RPMI8226 (cell line): ENCODE measurements around the gene MPV17L2.

Source experiments
- DNase-seq: peaks from one replicate; pipeline ENCODE4 v3.0.0-alpha.2; 2015

The MPV17L2 gene

DNA sequence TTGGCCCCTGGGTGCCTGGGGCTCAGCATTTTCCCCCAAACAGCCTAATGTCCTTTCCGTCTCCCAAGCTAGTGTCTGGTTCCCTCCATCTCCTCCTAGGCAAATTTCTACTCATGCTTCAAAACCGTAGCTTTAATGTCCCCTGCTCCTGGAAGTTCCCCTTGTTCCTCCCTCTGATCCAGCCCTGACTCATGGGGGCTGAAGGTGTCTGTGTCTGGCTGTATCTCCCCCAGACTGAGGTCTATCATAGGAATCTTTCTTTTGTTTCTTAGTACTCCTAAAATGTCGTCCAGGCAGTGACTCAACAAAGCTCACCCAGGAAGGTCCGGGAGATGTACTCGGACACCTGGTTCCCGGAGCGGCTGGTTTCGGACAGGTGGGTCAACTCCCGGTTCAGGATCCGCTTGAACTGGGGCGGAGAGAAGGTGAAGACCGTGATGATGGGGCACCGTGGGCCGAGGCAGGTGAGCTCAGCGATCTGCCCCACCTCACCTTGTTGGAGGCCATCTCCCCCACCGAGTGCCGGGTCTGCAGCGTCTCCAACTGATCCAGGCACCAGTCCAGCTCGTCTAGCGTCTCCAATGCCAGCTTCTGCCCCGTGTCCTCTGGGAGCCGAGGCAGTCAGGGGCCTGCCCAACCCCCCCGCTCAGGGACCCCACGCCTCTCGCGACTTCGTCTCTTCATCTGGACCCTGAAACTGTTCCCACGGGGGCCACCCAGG, 27.1 kb downstream of the MPV17L2 start:
- DNase-seq: no peak

GRCh38 chr19:18220632-18221275, 27.7 kb downstream of the MPV17L2 start:
- DNase-seq: no peak

DNA sequence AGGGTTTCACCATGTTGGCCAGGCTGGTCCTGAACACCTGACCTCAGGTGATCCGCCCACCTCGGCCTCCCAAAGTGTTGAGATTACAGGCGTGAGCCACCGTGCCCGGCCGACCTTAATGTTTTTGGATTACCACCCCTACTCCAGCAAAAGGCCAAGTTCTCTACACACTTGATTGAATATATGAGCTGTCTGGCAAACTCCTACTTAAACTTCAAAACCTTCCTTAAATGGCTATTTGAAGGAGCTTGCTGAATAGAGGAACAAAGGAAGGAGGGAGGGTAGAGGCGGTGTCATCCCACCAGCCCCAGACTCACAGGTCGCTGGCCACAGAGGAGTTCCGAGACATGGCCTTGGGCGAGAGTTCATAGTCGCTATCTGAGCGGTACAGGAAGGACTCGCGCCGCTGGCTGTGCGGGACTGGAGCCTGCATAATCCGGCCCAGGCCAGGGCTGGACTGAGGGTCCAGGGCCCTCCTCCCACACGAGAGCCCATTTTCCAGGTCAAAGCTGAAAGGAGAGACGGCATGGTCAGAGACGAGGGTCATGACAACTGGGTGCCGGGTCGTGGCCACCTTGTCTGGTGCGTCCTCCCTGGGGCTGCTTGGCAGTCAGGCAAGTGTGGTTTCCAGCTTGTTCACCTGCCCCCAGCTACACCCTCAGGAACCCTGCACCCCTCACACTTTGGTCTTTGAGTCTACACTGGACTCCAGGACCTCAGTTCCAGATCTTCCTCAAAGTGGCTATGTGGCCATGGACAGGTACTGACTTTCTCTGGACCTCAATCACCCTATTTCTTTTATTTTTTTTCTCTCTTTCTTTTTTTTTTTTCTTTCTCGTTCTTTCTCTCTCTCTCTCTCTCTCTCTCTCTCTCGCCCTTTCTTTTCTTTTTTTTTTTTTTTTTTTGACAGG, 29.1 kb downstream of the MPV17L2 start:
- no peak for DNase-seq

- DNase-seq: peak; percentile 66
Measured at GRCh38 chr19:18223860-18224524, 31.0 kb downstream of the MPV17L2 start.

DNA sequence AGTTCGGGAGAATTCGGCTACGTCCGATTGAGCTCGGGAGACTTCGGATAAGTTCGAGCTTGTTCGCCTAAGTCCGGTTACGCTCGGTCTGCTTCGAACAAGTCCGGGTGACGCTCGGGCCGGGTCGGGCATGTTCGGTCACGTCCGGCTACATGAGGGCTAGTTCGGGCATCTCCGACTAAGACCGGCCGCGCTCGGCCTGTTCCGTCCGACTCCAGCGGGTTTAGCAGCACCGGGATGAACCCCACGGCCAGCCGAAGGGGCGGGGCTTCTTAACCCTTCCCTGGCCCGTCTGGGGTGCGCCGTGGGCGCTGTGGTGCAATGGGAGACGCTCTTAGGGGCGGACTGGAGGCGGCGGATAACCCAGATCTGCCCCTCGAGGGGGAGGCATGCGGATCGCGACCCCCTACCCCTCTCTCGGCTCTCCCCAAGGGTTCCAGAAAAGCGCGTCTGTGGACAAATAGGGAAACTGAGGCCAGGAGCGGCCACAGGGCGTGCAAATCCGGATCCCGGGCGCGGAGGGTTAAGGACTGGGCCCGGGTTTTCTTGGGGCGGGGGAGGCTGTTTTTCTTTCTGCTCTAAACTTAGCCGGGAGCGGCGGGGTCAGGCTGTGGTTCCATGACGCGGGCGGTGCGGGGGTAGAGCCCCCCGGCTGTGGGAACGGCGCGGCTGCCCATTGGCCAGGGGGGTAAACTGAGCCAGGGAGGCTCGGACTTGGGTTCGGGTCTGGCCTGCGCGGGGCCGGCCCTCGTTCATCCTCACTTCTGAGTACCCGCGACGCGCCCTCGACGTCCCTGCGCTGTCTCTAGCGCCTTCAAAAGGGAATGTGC, 31.7 kb downstream of the MPV17L2 start:
- peak; percentile 92 for DNase-seq

GRCh38 chr19:18225355-18225701, 32.3 kb downstream of the MPV17L2 start:
- DNase-seq: no peak

DNA sequence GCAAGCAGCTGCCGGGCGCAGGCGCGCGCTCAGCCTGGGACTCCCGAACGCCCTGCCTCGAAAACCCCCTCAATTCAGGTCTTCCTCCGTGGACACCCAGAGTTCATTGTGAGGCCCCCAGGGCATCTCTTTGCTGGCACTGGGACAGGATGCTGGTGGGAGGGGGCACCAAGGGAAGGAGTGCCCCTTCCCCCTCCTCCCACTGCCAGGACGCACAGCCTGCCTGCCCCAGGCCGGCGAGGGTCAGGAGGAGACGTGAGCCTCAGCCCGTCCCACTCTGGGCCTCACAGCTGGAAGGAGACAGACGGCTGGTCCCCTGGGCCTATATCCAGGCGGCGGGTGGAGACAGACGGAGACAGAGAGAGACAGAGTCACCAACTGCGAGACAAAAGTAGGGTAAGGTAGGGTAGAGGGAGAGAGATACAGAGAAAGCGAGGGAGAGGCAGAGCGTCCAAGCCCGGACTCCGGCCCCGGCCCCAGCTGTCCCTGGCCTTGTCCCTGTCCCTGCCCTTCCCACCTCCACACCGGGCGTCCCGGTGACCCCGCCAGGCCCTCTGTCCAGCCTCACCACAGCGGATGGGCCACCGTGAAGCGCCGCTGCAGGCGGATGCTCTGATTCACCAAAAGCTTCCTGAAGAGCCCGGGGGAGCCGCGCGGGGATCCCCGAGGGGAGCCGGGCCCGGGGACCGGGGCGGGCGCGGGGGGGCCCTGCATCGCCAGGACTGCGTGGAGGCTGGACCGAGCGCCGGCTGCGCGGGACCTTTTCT, 32.9 kb downstream of the MPV17L2 start, which contains the start of gene PDE4C:
Gene PDE4C (minus strand): TSS at position 737 of the 767 bp plus-strand sequence. CDS start 23 bp downstream, at position 714.
- DNase-seq: no peak

DNA sequence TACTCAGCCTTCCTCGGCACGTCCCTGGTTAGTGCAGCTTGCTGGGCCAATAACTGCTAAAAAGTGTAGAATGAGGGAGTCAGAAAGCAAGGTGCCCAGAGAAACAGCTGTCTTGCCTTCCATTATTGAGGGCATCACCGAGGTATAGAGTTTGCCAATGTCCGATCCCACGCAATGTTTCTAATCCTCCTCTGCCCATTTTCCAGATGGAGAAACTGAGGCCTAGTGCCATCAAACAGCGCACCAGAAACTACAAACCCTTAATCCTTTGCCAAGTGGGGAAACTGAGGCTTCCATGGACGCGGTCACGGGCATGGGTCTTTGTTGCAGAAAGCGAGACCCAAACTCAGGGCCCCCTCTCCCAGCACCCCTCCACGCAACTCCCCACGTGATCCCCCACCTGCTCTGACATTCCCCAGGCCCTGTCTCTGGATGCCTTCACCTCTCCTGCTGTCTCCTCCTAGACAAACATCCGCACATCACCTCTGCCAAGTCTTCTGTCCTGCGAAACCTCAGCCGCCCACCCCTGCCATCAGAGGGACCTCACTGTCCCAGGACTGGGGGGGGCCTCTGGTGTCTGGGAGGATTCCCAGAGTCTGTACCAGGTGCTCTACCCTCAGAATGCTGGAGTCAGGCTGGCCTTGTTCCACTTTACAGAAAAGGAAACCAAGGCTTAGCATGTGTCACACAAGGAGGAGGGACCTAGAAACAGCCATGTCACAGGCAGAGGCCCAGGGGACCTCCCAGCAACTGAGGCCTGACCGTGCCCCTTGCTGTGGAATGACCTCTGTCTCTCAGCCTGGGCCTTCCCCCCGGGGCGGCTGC, 34.1 kb downstream of the MPV17L2 start:
- no peak for DNase-seq

- no peak for DNase-seq
Measured at GRCh38 chr19:18227781-18228271, 34.8 kb downstream of the MPV17L2 start.

DNA sequence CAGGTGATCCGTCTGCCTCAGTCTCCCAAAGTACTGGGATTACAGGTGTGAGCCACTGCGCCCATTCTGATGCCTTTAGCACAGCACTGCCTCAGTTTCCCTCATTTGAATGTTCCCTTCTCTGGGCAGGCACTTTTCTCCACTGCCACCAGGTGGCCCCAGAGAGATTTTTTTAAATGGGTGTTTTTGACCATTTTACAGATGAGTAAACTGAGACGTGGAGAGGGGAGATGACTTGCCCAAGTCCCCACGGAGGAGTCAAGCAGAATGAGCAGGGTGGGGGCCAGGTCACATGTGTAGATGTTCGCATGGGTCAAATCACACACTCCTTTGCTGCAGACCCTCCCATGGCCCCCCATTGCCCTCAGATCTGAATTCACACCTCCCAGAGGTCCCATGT, 36.5 kb downstream of the MPV17L2 start:
- no peak for DNase-seq

- no peak for DNase-seq
Measured at GRCh38 chr19:18229915-18230314, 36.9 kb downstream of the MPV17L2 start.

DNA sequence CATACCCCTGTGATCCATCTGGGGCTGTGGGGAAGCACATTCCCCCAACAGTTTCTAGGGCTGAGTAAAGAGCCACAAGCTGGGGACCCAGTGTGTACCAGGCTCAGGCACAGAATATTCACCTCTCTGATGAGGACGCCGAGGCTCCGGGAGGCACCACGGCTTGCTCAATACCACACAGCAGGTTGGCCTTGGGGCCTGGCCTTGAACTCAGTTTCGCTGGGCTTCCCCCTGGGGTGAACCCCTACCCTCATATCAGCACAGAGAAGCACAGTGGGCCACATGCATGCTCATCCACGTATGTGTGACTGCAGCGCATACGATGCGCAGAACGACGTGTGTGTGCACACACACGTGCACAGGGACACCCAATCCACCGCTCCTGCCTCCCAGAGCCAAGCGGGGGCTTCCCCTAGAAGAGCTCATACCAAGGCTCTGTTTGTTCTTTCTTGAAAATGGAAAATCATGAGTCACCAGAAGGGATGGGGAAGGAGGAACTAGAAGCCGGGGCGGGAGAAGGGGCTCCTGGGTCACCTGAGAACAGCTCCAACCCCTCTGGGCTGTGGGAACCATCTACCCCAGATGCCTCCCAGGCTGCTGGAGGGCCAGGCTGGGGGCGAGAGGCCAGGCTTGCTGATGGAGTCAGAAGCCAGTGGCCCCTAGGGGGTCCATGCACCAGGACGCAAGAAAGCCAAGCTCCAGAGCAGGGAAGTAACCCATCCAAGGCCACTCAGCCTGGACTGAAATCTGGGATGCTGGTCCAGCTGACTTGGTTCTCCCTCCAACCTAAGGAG, 38.1 kb downstream of the MPV17L2 start:
- no peak for DNase-seq

DNA sequence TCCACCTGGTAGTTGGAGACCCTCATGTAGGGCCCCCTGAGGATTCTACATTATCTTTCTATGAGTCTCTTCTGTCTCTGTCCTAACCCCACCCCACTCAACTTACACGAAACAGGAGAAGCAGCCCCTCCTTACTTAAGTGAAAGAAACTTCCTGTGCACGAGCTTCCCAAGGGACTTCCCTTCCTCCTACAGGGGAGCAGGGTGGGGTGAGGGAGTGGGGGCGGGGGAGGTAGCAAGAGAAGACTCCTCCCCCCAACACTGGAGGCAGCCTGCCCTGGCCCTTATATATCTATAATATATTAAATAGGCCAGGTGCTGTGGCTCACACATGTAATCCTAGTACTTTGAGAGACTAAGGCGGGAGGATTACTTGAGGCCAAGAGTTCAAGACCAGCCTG, 38.8 kb downstream of the MPV17L2 start:
- DNase-seq: no peak

- DNase-seq: no peak
Measured at GRCh38 chr19:18232540-18233223, 39.7 kb downstream of the MPV17L2 start.

GRCh38 chr19:18233224-18233825, 40.3 kb downstream of the MPV17L2 start:
- peak; percentile 83 for DNase-seq

DNA sequence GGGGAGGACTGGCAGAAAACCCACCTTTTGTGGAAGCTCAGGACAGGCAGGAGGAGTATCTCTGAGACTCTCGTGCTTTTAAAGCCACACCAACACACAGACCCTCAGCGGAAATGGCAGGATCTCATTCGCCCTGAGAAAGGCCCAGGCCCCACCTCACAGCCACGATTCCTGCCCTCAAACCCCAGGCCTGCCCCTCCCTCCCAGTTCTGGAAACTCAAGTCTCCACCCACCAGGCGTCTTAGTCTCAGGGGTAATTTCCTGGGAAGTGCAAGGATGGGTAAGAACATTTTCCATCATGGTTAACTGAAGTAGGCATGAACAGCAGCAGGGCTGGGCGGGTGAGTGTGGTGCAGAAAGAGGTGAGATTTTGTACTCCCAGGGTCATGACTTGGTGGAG, 41.2 kb downstream of the MPV17L2 start:
- no peak for DNase-seq

- no peak for DNase-seq
Measured at GRCh38 chr19:18239303-18239702, 46.3 kb downstream of the MPV17L2 start.

GRCh38 chr19:18245297-18245696, 52.3 kb downstream of the MPV17L2 start:
- no peak for DNase-seq
